ENCODE results near the gene TRAPPC3L. TPM values are rescaled to one million over a fixed set of nuclear protein-coding genes. Genes with fewer than 3 reads are reported as not detected.

Gene TRAPPC3L
- total and polyA plus RNA-seq, 9 of the 15 experiments (the other 6 are each of a cell fraction or from before 2014, with no cell fraction given), result not detected

DNA sequence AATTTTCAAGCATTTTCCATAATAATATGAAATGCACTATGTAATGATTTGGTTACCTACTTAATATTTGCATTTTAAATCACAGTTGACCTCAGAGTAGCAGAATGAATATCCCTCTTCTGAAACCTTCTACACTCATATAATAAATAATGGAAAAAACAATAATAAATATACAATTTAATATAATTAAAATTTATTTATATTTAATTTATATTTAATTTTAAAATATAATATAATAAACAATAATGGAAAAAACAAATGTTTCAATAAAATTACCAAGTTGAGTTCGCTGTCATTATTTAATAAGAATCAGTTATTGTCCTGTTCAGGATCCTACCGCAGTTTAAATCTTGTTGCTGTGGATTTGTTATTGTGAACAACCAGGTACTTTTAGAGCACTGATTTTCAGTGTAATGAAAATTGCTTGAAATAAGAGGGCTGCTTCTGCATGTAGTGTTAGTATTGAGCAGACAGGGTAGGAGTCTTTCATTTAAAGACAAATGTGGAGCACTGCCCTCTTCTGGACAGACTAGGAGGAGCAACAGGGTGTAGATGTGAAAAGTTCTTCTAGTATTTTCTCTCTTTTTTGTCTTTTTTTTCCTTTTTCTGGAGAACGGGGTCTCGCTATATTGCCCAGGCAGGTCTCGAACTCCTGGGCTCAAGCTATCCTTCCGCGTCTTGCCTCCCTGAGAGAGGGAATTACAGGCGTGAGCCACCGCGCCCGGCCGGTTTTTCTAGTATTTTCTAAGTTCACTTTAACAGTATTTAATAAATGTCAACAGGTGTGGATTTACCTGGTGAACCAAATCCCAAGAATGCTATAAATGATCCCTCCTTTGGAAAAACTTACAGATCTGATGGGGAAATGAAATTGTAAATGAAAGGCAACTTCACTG is 13.6 kb downstream of the TRAPPC3L start:
- peaks cover 0 to 2% of the 10 kb centered on the region in 2 experiments; a peak in 1 of 5 replicates for H3K4me1 ChIP-seq (replicated peaks in 1 of 2; ENCODE audit: control insufficient read depth in 2 of 2, insufficient read depth in 2 of 2, low read length in 2 of 2)
- no peak overlapping the region for H3K27ac ChIP-seq (ENCODE audit: extremely low read depth, low read depth, low read length)
- H3K79me2 ChIP-seq (ENCODE audit: control insufficient read depth, insufficient read depth, low read length), result no peaks in the 10 kb centered on the region
- intact Hi-C loops (cut with micrococcal nuclease), result loop anchor here (1.0 to 2.0 kb wide), 5 partner anchors 21 to 315 kb away; partner anchors contain the start of gene CALHM5
- ChIA-PET CTCF (ENCODE audit: low intra/inter-chr PET ratio) (interaction anchor here (0.6 to 3.7 kb wide), 7 partner anchors 8 to 315 kb away, joined by 3 to 22 read pairs (median 3); no protein-coding TSS in a partner anchor), POLR2A (no interaction called here)
- no peaks in the 10 kb centered on the region for H3K9me1 ChIP-seq (ENCODE audit: control insufficient read depth, insufficient read depth, low read length)
- 48% methylated on average over 12 of the region's 12 CpGs for WGBS (ENCODE audit: insufficient coverage, low coverage, missing lambda C conversion rate)
- no peaks in the 10 kb centered on the region for H3K9me3 ChIP-seq (replicated peaks; ENCODE audit: control insufficient read depth, insufficient read depth, low read depth, low read length)
- H3K36me3 ChIP-seq (ENCODE audit: control insufficient read depth, insufficient read depth, low read length), result no peaks in the 10 kb centered on the region
- no peaks in the 10 kb centered on the region for H4K20me1 ChIP-seq (replicated peaks; ENCODE audit: control insufficient read depth, insufficient read depth, low read length)
- H3K4me2 ChIP-seq (ENCODE audit: insufficient read depth, low read length), result no peak overlapping the region
- no peak overlapping the region for H3K4me3 ChIP-seq
- H3K27me3 ChIP-seq (ENCODE audit: control insufficient read depth in 2 of 2, insufficient read depth in 2 of 2, low read length in 2 of 2), result peaks cover 0 to 4% of the 10 kb centered on the region in 2 experiments; a peak in 2 of 5 replicates
- ATAC-seq (peak; percentile 88), DNase-seq (ENCODE audit: extremely low read depth in 1 of 4, low spot score in 3 of 4) (peak; percentile 63 to 78 (median 66)), FAIRE-seq (peak; percentile 93)
- no peak overlapping the region for H2AFZ ChIP-seq (ENCODE audit: low read depth, low read length)
- in situ Hi-C loops (cut with MboI), result loop anchor here (10.0 kb wide), 1 partner anchor 267 kb away; no protein-coding TSS in a partner anchor
- no TSS peak for BruUV-seq (replicated peaks)
- H3K9ac ChIP-seq (ENCODE audit: insufficient read depth in 1 of 2, low read depth in 2 of 2, low read length in 2 of 2), result no peak overlapping the region
- TF ChIP-seq ARNT (IDR thresholded peaks at IDR 0.05) (peak in 1 of 2 experiments; percentile 60; a peak in 1 of 4 replicates), RAD21 (CRISPR knock-in tag; conservative IDR thresholded peaks at IDR 0.05 in 1 of 2, IDR thresholded peaks at IDR 0.05 in 1 of 2) (peak; percentile 64 to 88), SOX6 (IDR thresholded peaks at IDR 0.05) (no peak), SMARCE1 (IDR thresholded peaks at IDR 0.05) (no peak), HLTF (IDR thresholded peaks at IDR 0.05) (no peak), SAP30 (IDR thresholded peaks at IDR 0.05; ENCODE audit: borderline replicate concordance, insufficient read depth, low read depth, low read length, poor library complexity, severe bottlenecking) (no peak), CBX3 (IDR thresholded peaks at IDR 0.05; ENCODE audit: borderline replicate concordance in 1 of 2, low read length in 2 of 2) (no peak)
- TF ChIP-seq, protein P1, sequence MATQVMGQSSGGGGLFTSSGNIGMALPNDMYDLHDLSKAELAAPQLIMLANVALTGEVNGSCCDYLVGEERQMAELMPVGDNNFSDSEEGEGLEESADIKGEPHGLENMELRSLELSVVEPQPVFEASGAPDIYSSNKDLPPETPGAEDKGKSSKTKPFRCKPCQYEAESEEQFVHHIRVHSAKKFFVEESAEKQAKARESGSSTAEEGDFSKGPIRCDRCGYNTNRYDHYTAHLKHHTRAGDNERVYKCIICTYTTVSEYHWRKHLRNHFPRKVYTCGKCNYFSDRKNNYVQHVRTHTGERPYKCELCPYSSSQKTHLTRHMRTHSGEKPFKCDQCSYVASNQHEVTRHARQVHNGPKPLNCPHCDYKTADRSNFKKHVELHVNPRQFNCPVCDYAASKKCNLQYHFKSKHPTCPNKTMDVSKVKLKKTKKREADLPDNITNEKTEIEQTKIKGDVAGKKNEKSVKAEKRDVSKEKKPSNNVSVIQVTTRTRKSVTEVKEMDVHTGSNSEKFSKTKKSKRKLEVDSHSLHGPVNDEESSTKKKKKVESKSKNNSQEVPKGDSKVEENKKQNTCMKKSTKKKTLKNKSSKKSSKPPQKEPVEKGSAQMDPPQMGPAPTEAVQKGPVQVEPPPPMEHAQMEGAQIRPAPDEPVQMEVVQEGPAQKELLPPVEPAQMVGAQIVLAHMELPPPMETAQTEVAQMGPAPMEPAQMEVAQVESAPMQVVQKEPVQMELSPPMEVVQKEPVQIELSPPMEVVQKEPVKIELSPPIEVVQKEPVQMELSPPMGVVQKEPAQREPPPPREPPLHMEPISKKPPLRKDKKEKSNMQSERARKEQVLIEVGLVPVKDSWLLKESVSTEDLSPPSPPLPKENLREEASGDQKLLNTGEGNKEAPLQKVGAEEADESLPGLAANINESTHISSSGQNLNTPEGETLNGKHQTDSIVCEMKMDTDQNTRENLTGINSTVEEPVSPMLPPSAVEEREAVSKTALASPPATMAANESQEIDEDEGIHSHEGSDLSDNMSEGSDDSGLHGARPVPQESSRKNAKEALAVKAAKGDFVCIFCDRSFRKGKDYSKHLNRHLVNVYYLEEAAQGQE (IDR thresholded peaks at IDR 0.05; ENCODE audit: borderline replicate concordance), result peak; percentile 74
- TF ChIP-seq, protein P1 (CRISPR knock-in tag; IDR thresholded peaks at IDR 0.05; ENCODE audit: low read depth), result no peak
- TF ChIP-seq, protein P2, sequence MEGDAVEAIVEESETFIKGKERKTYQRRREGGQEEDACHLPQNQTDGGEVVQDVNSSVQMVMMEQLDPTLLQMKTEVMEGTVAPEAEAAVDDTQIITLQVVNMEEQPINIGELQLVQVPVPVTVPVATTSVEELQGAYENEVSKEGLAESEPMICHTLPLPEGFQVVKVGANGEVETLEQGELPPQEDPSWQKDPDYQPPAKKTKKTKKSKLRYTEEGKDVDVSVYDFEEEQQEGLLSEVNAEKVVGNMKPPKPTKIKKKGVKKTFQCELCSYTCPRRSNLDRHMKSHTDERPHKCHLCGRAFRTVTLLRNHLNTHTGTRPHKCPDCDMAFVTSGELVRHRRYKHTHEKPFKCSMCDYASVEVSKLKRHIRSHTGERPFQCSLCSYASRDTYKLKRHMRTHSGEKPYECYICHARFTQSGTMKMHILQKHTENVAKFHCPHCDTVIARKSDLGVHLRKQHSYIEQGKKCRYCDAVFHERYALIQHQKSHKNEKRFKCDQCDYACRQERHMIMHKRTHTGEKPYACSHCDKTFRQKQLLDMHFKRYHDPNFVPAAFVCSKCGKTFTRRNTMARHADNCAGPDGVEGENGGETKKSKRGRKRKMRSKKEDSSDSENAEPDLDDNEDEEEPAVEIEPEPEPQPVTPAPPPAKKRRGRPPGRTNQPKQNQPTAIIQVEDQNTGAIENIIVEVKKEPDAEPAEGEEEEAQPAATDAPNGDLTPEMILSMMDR (IDR thresholded peaks at IDR 0.05 in 2 of 3, conservative IDR thresholded peaks at IDR 0.05 in 1 of 3; ENCODE audit: insufficient read depth in 2 of 3, low read depth in 1 of 3, low read length in 3 of 3), result peak; percentile 79 to 86 (median 84)
